Measurements from ENCODE around the gene PARVB.

DNA sequence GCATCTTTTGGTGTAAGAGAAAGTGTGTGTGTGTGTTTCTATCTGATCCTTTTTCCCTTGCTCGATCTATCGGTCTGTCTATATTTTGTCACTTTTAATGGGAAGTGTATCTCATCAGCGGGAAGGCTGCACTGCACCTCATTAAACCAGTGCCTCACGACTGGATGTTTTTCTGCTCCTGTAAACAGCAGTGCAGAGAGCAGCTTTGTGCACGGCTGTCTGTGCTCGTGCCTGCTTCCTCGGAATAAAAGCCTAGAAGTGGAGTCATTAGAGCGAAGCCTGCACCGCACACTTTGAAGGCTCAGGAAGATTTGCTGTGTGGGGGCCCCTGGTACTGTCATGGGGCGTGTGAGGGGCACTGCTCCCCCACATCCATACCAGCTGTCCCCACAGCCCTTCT is 129.6 kb downstream of the PARVB start:
- no peak for TF ChIP-seq GLI2 (tag by site-specific recombination; IDR thresholded peaks at IDR 0.05; ENCODE audit: borderline replicate concordance, low read depth)
- no peak for TF ChIP-seq EGR2 (tag by site-specific recombination; IDR thresholded peaks at IDR 0.05; ENCODE audit: low read depth)
- TF ChIP-seq, protein P1, sequence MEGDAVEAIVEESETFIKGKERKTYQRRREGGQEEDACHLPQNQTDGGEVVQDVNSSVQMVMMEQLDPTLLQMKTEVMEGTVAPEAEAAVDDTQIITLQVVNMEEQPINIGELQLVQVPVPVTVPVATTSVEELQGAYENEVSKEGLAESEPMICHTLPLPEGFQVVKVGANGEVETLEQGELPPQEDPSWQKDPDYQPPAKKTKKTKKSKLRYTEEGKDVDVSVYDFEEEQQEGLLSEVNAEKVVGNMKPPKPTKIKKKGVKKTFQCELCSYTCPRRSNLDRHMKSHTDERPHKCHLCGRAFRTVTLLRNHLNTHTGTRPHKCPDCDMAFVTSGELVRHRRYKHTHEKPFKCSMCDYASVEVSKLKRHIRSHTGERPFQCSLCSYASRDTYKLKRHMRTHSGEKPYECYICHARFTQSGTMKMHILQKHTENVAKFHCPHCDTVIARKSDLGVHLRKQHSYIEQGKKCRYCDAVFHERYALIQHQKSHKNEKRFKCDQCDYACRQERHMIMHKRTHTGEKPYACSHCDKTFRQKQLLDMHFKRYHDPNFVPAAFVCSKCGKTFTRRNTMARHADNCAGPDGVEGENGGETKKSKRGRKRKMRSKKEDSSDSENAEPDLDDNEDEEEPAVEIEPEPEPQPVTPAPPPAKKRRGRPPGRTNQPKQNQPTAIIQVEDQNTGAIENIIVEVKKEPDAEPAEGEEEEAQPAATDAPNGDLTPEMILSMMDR (tag by site-specific recombination; IDR thresholded peaks at IDR 0.05), result no peak
- TF ChIP-seq ZNF529 (tag by site-specific recombination; IDR thresholded peaks at IDR 0.05; ENCODE audit: insufficient replicate concordance), result no peak
- TF ChIP-seq ZFP37 (tag by site-specific recombination; IDR thresholded peaks at IDR 0.05), result no peak
- TF ChIP-seq YY1 (tag by site-specific recombination; IDR thresholded peaks at IDR 0.05), result no peak
- TF ChIP-seq BCL11A (tag by site-specific recombination; IDR thresholded peaks at IDR 0.05; ENCODE audit: low read depth), result no peak
- no peak for TF ChIP-seq ZNF175 (tag by site-specific recombination; IDR thresholded peaks at IDR 0.05)
- TF ChIP-seq, protein P2, sequence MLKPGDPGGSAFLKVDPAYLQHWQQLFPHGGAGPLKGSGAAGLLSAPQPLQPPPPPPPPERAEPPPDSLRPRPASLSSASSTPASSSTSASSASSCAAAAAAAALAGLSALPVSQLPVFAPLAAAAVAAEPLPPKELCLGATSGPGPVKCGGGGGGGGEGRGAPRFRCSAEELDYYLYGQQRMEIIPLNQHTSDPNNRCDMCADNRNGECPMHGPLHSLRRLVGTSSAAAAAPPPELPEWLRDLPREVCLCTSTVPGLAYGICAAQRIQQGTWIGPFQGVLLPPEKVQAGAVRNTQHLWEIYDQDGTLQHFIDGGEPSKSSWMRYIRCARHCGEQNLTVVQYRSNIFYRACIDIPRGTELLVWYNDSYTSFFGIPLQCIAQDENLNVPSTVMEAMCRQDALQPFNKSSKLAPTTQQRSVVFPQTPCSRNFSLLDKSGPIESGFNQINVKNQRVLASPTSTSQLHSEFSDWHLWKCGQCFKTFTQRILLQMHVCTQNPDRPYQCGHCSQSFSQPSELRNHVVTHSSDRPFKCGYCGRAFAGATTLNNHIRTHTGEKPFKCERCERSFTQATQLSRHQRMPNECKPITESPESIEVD (tag by site-specific recombination; IDR thresholded peaks at IDR 0.05), result no peak
- TF ChIP-seq ZNF791 (tag by site-specific recombination; IDR thresholded peaks at IDR 0.05), result no peak
- TF ChIP-seq ZNF830 (tag by site-specific recombination; IDR thresholded peaks at IDR 0.05; ENCODE audit: low read depth), result no peak
- TF ChIP-seq, protein P3, sequence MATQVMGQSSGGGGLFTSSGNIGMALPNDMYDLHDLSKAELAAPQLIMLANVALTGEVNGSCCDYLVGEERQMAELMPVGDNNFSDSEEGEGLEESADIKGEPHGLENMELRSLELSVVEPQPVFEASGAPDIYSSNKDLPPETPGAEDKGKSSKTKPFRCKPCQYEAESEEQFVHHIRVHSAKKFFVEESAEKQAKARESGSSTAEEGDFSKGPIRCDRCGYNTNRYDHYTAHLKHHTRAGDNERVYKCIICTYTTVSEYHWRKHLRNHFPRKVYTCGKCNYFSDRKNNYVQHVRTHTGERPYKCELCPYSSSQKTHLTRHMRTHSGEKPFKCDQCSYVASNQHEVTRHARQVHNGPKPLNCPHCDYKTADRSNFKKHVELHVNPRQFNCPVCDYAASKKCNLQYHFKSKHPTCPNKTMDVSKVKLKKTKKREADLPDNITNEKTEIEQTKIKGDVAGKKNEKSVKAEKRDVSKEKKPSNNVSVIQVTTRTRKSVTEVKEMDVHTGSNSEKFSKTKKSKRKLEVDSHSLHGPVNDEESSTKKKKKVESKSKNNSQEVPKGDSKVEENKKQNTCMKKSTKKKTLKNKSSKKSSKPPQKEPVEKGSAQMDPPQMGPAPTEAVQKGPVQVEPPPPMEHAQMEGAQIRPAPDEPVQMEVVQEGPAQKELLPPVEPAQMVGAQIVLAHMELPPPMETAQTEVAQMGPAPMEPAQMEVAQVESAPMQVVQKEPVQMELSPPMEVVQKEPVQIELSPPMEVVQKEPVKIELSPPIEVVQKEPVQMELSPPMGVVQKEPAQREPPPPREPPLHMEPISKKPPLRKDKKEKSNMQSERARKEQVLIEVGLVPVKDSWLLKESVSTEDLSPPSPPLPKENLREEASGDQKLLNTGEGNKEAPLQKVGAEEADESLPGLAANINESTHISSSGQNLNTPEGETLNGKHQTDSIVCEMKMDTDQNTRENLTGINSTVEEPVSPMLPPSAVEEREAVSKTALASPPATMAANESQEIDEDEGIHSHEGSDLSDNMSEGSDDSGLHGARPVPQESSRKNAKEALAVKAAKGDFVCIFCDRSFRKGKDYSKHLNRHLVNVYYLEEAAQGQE (tag by site-specific recombination; IDR thresholded peaks at IDR 0.05), result no peak
- no peak for TF ChIP-seq ZNF629 (tag by site-specific recombination; IDR thresholded peaks at IDR 0.05)
- TF ChIP-seq, protein P4, sequence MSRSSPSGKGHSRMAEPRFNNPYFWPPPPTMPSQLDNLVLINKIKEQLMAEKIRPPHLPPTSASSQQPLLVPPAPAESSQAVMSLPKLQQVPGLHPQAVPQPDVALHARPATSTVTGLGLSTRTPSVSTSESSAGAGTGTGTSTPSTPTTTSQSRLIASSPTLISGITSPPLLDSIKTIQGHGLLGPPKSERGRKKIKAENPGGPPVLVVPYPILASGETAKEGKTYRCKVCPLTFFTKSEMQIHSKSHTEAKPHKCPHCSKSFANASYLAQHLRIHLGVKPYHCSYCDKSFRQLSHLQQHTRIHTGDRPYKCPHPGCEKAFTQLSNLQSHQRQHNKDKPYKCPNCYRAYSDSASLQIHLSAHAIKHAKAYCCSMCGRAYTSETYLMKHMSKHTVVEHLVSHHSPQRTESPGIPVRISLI (tag by site-specific recombination; IDR thresholded peaks at IDR 0.05), result no peak

Data from HEK293 (cell line).